OCI-LY7 (cell line): ENCODE results near the gene LZTR1.

Experiments
- EZH2phosphoT487 ChIP-seq: fragments of 200-600 bp; sonication (generic); IDR thresholded peaks from 2 replicates; pipeline ENCODE4 v1.6.1; 2018; ENCODE audit warnings: low read depth, borderline replicate concordance, mild to moderate bottlenecking, mixed run types, antibody characterized with exemption, low read length, moderate library complexity, mixed read lengths
- TF ChIP-seq, protein P1 (sequence below): fragments of 200-600 bp; sonication (generic); conservative IDR thresholded peaks from 2 replicates; pipeline ENCODE4 v1.5.1; 2014; ENCODE audit warnings: mild to moderate bottlenecking, antibody characterized with exemption, low read length, moderate library complexity, mixed read lengths

DNA sequence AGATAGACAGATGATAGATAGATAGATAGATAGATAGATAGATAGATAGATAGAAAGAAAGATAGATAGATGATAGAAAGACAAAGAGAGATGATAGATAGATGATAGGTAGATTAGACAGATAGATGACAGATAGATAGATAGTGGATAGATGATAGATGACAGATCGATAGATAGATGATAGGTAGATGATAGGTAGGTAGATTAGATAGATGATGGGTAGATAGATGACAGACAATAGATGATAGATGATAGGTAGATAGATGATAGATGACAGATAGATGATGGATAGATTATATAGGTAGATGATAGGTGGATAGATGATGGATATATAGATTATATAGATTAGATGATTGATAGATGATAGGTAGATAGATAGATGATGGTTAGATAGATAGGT, 4.3 kb downstream of the LZTR1 start:
- TF ChIP-seq, protein P1, sequence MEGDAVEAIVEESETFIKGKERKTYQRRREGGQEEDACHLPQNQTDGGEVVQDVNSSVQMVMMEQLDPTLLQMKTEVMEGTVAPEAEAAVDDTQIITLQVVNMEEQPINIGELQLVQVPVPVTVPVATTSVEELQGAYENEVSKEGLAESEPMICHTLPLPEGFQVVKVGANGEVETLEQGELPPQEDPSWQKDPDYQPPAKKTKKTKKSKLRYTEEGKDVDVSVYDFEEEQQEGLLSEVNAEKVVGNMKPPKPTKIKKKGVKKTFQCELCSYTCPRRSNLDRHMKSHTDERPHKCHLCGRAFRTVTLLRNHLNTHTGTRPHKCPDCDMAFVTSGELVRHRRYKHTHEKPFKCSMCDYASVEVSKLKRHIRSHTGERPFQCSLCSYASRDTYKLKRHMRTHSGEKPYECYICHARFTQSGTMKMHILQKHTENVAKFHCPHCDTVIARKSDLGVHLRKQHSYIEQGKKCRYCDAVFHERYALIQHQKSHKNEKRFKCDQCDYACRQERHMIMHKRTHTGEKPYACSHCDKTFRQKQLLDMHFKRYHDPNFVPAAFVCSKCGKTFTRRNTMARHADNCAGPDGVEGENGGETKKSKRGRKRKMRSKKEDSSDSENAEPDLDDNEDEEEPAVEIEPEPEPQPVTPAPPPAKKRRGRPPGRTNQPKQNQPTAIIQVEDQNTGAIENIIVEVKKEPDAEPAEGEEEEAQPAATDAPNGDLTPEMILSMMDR: no peak
- TF ChIP-seq EZH2phosphoT487: no peak
